Measurements from ENCODE around the gene TIMM10.

Gene TIMM10

GRCh38 chr11:57481315-57481714 lies 49.2 kb downstream of the TIMM10 start:
- H3K9me3 ChIP-seq (ENCODE audit: control insufficient read depth, insufficient read depth, low read length) = no peaks in the 10 kb centered on the region
- no peaks in the 10 kb centered on the region for H3K9me2 ChIP-seq (replicated peaks; ENCODE audit: control insufficient read depth, low read length)
- no peak overlapping the region for H3K4me2 ChIP-seq (ENCODE audit: low read length)
- no peaks in the 10 kb centered on the region for H4K20me1 ChIP-seq (ENCODE audit: control insufficient read depth, insufficient read depth, low read depth, low read length)
- peaks cover 55% of the 10 kb centered on the region for H3K4me1 ChIP-seq (ENCODE audit: control insufficient read depth, low read length)
- TF ChIP-seq CTCF (IDR thresholded peaks at IDR 0.05; ENCODE audit: low read depth, low read length, poor library complexity, severe bottlenecking) (no peak), EZH2phosphoT487 (IDR thresholded peaks at IDR 0.05; ENCODE audit: borderline replicate concordance, low read length) (no peak)
- no peak overlapping the region for H3K4me3 ChIP-seq (ENCODE audit: low read length)
- peaks cover 19% of the 10 kb centered on the region for H3K27me3 ChIP-seq (ENCODE audit: control insufficient read depth, low read length)
- no peaks in the 10 kb centered on the region for H3K79me2 ChIP-seq (ENCODE audit: control insufficient read depth, low read length)
- H3K36me3 ChIP-seq (ENCODE audit: control insufficient read depth, low read length) = peaks cover 19% of the 10 kb centered on the region
- 0 out of 2 replicates have a peak, but pooled peaks cover 2% of the 10 kb centered on the region for H3F3A ChIP-seq (ENCODE audit: control insufficient read depth, insufficient read depth)
- no peak overlapping the region for H3K27ac ChIP-seq (ENCODE audit: low read depth, low read length)

- no peaks in the 10 kb centered on the region for H3K9me3 ChIP-seq (ENCODE audit: control insufficient read depth, insufficient read depth, low read length)
- TF ChIP-seq EZH2phosphoT487 (IDR thresholded peaks at IDR 0.05; ENCODE audit: borderline replicate concordance, low read length) (no peak), CTCF (IDR thresholded peaks at IDR 0.05; ENCODE audit: low read depth, low read length, poor library complexity, severe bottlenecking) (peak; percentile 96)
- H3K4me1 ChIP-seq (ENCODE audit: control insufficient read depth, low read length) = peaks cover 59% of the 10 kb centered on the region
- H3K9me2 ChIP-seq (replicated peaks; ENCODE audit: control insufficient read depth, low read length) = no peaks in the 10 kb centered on the region
- H3K4me2 ChIP-seq (ENCODE audit: low read length) = no peak overlapping the region; the same call in 1 of the 2 replicates
- no peak overlapping the region for H3K27ac ChIP-seq (ENCODE audit: low read depth, low read length)
- H3K79me2 ChIP-seq (ENCODE audit: control insufficient read depth, low read length) = no peaks in the 10 kb centered on the region
- peaks cover 15% of the 10 kb centered on the region for H3K36me3 ChIP-seq (ENCODE audit: control insufficient read depth, low read length)
- peaks cover 27% of the 10 kb centered on the region for H3K27me3 ChIP-seq (ENCODE audit: control insufficient read depth, low read length)
- H3F3A ChIP-seq (ENCODE audit: control insufficient read depth, insufficient read depth) = 0 out of 2 replicates have a peak, but pooled peaks cover under 1% of the 10 kb centered on the region
- no peak overlapping the region for H3K4me3 ChIP-seq (ENCODE audit: low read length)
- no peaks in the 10 kb centered on the region for H4K20me1 ChIP-seq (ENCODE audit: control insufficient read depth, insufficient read depth, low read depth, low read length)
Measured at GRCh38 chr11:57480409-57481137, 50.0 kb downstream of the TIMM10 start.

- Histone ChIP-seq H3K36me3 (ENCODE audit: control insufficient read depth, low read length) (peaks cover 9% of the 10 kb centered on the region), H3F3A (ENCODE audit: control insufficient read depth, insufficient read depth) (no peaks in the 10 kb centered on the region), H3K9me2 (replicated peaks; ENCODE audit: control insufficient read depth, low read length) (no peaks in the 10 kb centered on the region), H3K79me2 (ENCODE audit: control insufficient read depth, low read length) (no peaks in the 10 kb centered on the region), H3K4me3 (ENCODE audit: low read length) (no peak overlapping the region), H3K9me3 (ENCODE audit: control insufficient read depth, insufficient read depth, low read length) (no peaks in the 10 kb centered on the region), H3K27me3 (ENCODE audit: control insufficient read depth, low read length) (peaks cover 32% of the 10 kb centered on the region), H3K27ac (ENCODE audit: low read depth, low read length) (no peak overlapping the region), H3K4me1 (ENCODE audit: control insufficient read depth, low read length) (peaks cover 54% of the 10 kb centered on the region), H4K20me1 (ENCODE audit: control insufficient read depth, insufficient read depth, low read depth, low read length) (0 out of 2 replicates have a peak, but pooled peaks cover 2% of the 10 kb centered on the region), H3K4me2 (ENCODE audit: low read length) (no peak overlapping the region; the same call in 1 of the 2 replicates)
- TF ChIP-seq EZH2phosphoT487 (IDR thresholded peaks at IDR 0.05; ENCODE audit: borderline replicate concordance, low read length) (no peak), CTCF (IDR thresholded peaks at IDR 0.05; ENCODE audit: low read depth, low read length, poor library complexity, severe bottlenecking) (no peak)
Measured at GRCh38 chr11:57479911-57480310, 50.6 kb downstream of the TIMM10 start.
